H1 (cell line): Measurements from ENCODE around the gene CYP4Z1. TPM values are rescaled to one million over a fixed set of nuclear protein-coding genes. Genes with fewer than 3 reads are reported as not detected.

Experiments used
- CTCF ChIA-PET: fragments of 300-600 bp; sonication (Branson Sonifier 250); formaldehyde crosslinking; loops from one replicate; lab custom pipeline; 2021; ENCODE audit not compliant: partially characterized antibody; lab: Charles Lee
- POLR2A ChIA-PET: fragments of 300-600 bp; sonication (Branson Sonifier 250); formaldehyde crosslinking; loops from one replicate; lab custom pipeline; 2021; ENCODE audit warnings: inconsistent platforms; ENCODE audit not compliant: partially characterized antibody; lab: Charles Lee
- DNase-seq, 2 experiments: peaks; one replicate each; pipeline versions ENCODE4 v3.0.0 to v3.0.0-alpha.2; 2010 to 2022; ENCODE audit warnings: low spot score in 2 of 2, low read depth in 1 of 2, mixed read lengths in 1 of 2
- FAIRE-seq: peaks from 2 replicates; lab custom pipeline; 2011; peaks lifted over from hg19 to GRCh38; lab: Jason Lieb, UNC
- H2AFZ ChIP-seq: 2 replicates; pipeline ENCODE4 v1.8.1; 2012; ENCODE audit warnings: low read length, inconsistent platforms
- H2AK5ac ChIP-seq: 2 replicates; pipeline ENCODE4 v1.6.1; 2013; ENCODE audit warnings: low read depth, low read length
- H2BK120ac ChIP-seq: replicated peaks from 2 replicates; pipeline ENCODE3; 2013; ENCODE audit warnings: low read depth, low read length, inconsistent platforms
- H2BK12ac ChIP-seq: 2 replicates; pipeline ENCODE4 v1.6.1; 2013; ENCODE audit warnings: low read depth, low read length
- H2BK15ac ChIP-seq: 2 replicates; pipeline ENCODE4 v1.6.1; 2013; ENCODE audit warnings: low read length
- H2BK20ac ChIP-seq: 2 replicates; pipeline ENCODE4 v1.6.1; 2013; ENCODE audit warnings: low read length
- H2BK5ac ChIP-seq: 2 replicates; pipeline ENCODE4 v1.6.1; 2013; ENCODE audit warnings: low read depth, low read length
- H3K14ac ChIP-seq: 2 replicates; pipeline ENCODE4 v1.6.1; 2013; ENCODE audit warnings: inconsistent platforms; ENCODE audit not compliant: insufficient read length
- H3K18ac ChIP-seq: 2 replicates; pipeline ENCODE4 v1.6.1; 2013; ENCODE audit warnings: low read length; ENCODE audit errors: extremely low read depth
- H3K23ac ChIP-seq: 2 replicates; pipeline ENCODE4 v1.6.1; 2013; ENCODE audit warnings: inconsistent platforms; ENCODE audit not compliant: insufficient read length
- H3K23me2 ChIP-seq: 2 replicates; pipeline ENCODE4 v1.6.1; 2013; ENCODE audit warnings: low read depth, low read length
- H3K27ac ChIP-seq: 2 replicates; pipeline ENCODE4 v1.6.1; 2011; ENCODE audit warnings: low read depth, low read length, inconsistent platforms
- H3K27me3 ChIP-seq, 4 experiments: replicated peaks in 1 of 4; 1 replicate in 1 of 4; 2 replicates in 3 of 4; pipeline versions ENCODE4 v1.6.1 to v1.8.1; 2011 to 2013; ENCODE audit warnings: low read length in 3 of 4, mild to moderate bottlenecking in 3 of 4, inconsistent platforms in 2 of 4, mixed read lengths in 2 of 4, moderate library complexity in 1 of 4; ENCODE audit not compliant: control insufficient read depth in 3 of 4, insufficient read depth in 3 of 4; ENCODE audit errors: extremely low read depth in 1 of 4
- H3K36me3 ChIP-seq, 4 experiments: 2 replicates each; pipeline versions ENCODE4 v1.6.1 to v1.8.1; 2011 to 2013; ENCODE audit warnings: mild to moderate bottlenecking in 4 of 4, low read length in 3 of 4, moderate library complexity in 2 of 4, control low read depth in 1 of 4, inconsistent platforms in 1 of 4; ENCODE audit not compliant: insufficient read depth in 4 of 4, control insufficient read depth in 2 of 4
- H3K4ac ChIP-seq: replicated peaks from 2 replicates; pipeline ENCODE3; 2013; ENCODE audit warnings: low read length, low read depth, mixed read lengths, inconsistent platforms; ENCODE audit not compliant: insufficient read length
- H3K4me1 ChIP-seq, 4 experiments: replicated peaks in 1 of 4; 1 replicate in 1 of 4; 2 replicates in 3 of 4; pipeline versions ENCODE4 v1.6.1 to v1.8.1; 2011 to 2013; ENCODE audit warnings: low read length in 3 of 4, inconsistent platforms in 2 of 4, mixed read lengths in 1 of 4; ENCODE audit not compliant: insufficient read depth in 4 of 4, control insufficient read depth in 3 of 4
- H3K4me2 ChIP-seq, 2 experiments: 2 replicates each; pipeline versions ENCODE4 v1.6.1 to v1.8.1; 2011 to 2013; ENCODE audit warnings: low read depth in 2 of 2, low read length in 2 of 2, control low read depth in 1 of 2, inconsistent platforms in 1 of 2, mild to moderate bottlenecking in 1 of 2; ENCODE audit not compliant: insufficient read depth in 1 of 2
- H3K4me3 ChIP-seq, 4 experiments: fragments of 200-600, 300-600 bp in 1 of 4; sonication (generic), shearing (Covaris generic), sonication (Bioruptor Twin) in 1 of 4; 2 replicates each; pipeline versions ENCODE4 v1.5.1 to v1.8.1; 2011 to 2016; ENCODE audit warnings: low read length in 4 of 4, low read depth in 3 of 4, control low read depth in 2 of 4, inconsistent platforms in 2 of 4, mild to moderate bottlenecking in 2 of 4, mixed read lengths in 1 of 4, moderate library complexity in 1 of 4; ENCODE audit not compliant: insufficient read depth in 2 of 4; ENCODE audit errors: extremely low read depth in 1 of 4
- H3K56ac ChIP-seq: replicated peaks from 2 replicates; pipeline ENCODE3; 2013; ENCODE audit warnings: low read depth, mild to moderate bottlenecking, mixed read lengths, low read length, inconsistent platforms; ENCODE audit not compliant: insufficient read length
- H3K79me1 ChIP-seq: 2 replicates; pipeline ENCODE4 v1.6.1; 2013; ENCODE audit warnings: low read depth, low read length, control low read depth
- H3K79me2 ChIP-seq, 2 experiments: 2 replicates each; pipeline versions ENCODE4 v1.6.1 to v1.8.1; 2012 to 2013; ENCODE audit warnings: low read length in 2 of 2, mild to moderate bottlenecking in 2 of 2, inconsistent platforms in 1 of 2; ENCODE audit not compliant: insufficient read depth in 2 of 2, control insufficient read depth in 1 of 2
- H3K9ac ChIP-seq, 4 experiments: replicated peaks in 1 of 4; 1 replicate in 1 of 4; 2 replicates in 3 of 4; pipeline versions ENCODE4 v1.6.1 to v1.8.1; 2011 to 2013; ENCODE audit warnings: low read depth in 3 of 4, low read length in 3 of 4, control low read depth in 2 of 4, mild to moderate bottlenecking in 2 of 4, moderate library complexity in 2 of 4, inconsistent platforms in 1 of 4; ENCODE audit errors: extremely low read depth in 1 of 4
- H3K9me3 ChIP-seq, 2 experiments: 2 replicates each; pipeline versions ENCODE4 v1.6.1 to v1.8.1; 2012 to 2013; ENCODE audit warnings: mild to moderate bottlenecking in 2 of 2, moderate library complexity in 2 of 2, control low read depth in 1 of 2, inconsistent platforms in 1 of 2, low read depth in 1 of 2, low read length in 1 of 2, mixed read lengths in 1 of 2; ENCODE audit not compliant: insufficient read depth in 2 of 2
- H4K20me1 ChIP-seq, 2 experiments: replicated peaks in 1 of 2; 2 replicates each; pipeline versions ENCODE3 to v1.8.1; 2011 to 2013; ENCODE audit warnings: inconsistent platforms in 2 of 2, low read length in 2 of 2, mild to moderate bottlenecking in 1 of 2; ENCODE audit not compliant: insufficient read depth in 2 of 2, control insufficient read depth in 1 of 2
- H4K5ac ChIP-seq: 2 replicates; pipeline ENCODE4 v1.6.1; 2013; ENCODE audit warnings: low read length, low read depth, mixed read lengths, inconsistent platforms; ENCODE audit not compliant: insufficient read length
- H4K8ac ChIP-seq: 2 replicates; pipeline ENCODE4 v1.8.0; 2013; ENCODE audit warnings: mild to moderate bottlenecking, moderate library complexity, low read length, inconsistent platforms; ENCODE audit not compliant: insufficient read depth; ENCODE audit errors: extremely low read depth
- H4K91ac ChIP-seq: replicated peaks from 2 replicates; pipeline ENCODE3; 2013; ENCODE audit warnings: low read length, mixed read lengths, inconsistent platforms; ENCODE audit not compliant: insufficient read length
- SP1 ChIP-seq: IDR thresholded peaks from 2 replicates; pipeline ENCODE4 v1.6.1; 2011; ENCODE audit warnings: low read depth, low read length
- WGBS, 2 experiments: shearing (Covaris generic) in 1 of 2; methylation state at CpG; one replicate each; pipeline versions ENCODE4 v1.1.6 to v1.1.7; 2013 to 2015; ENCODE audit warnings: low lambda C conversion rate in 2 of 2, mixed read lengths in 2 of 2, inconsistent platforms in 1 of 2, low coverage in 1 of 2, missing lambda C conversion rate in 1 of 2; ENCODE audit not compliant: insufficient replicate concordance in 2 of 2, insufficient coverage in 1 of 2, insufficient read length in 1 of 2; ENCODE audit errors: extremely low coverage in 1 of 2, missing lambda C conversion rate in 1 of 2; 5-methylcytosine and 5-hydroxymethylcytosine counted together
- polyA plus RNA-seq, 7 experiments: library from polyadenylated mRNA; depleted of rRNA in 3 of 7; stranded (reverse) in 5 of 7; unstranded in 2 of 7; fragments of >200 nt in 5 of 7; fragments of 200-250 nt in 2 of 7; gene quantifications; 1 replicate in 5 of 7; 2 replicates in 1 of 7; 4 replicates in 1 of 7; pipeline versions ENCODE4 v1.2.1 to v1.2.3, GENCODE V29; 2011 to 2013; ENCODE audit warnings: missing spikeins in 2 of 7, mixed read lengths in 2 of 7
- total RNA-seq: library from RNA; stranded (reverse); fragmentation: NEBNext Ultra II Directional; extraction: Animal tissue kit (Norgen Biotek cat#: 25700); gene quantifications from 2 replicates; pipeline ENCODE4 v1.2.1, GENCODE V29; 2021

Gene CYP4Z1
- total and polyA plus RNA-seq, 2 of the 8 experiments (the other 6 are each of a cell fraction or from before 2014, with no cell fraction given), result not detected

- Histone ChIP-seq H3K79me2 (no peaks in the 10 kb centered on the region), H3K4me1 (no peaks in the 10 kb centered on the region; a peak in 2 of 7 replicates), H3K18ac (no peak within 1 kb of the TSS), H2BK15ac (no peak within 1 kb of the TSS), H3K23ac (no peak within 1 kb of the TSS), H2AFZ (no peak within 1 kb of the TSS), H2AK5ac (no peak within 1 kb of the TSS), H2BK120ac (no peak within 1 kb of the TSS), H2BK12ac (no peak within 1 kb of the TSS), H3K23me2 (no peaks in the 10 kb centered on the region), H3K9me3 (no peaks in the 10 kb centered on the region), H3K27me3 (no peaks in the 10 kb centered on the region), H4K91ac (no peak within 1 kb of the TSS), H3K79me1 (no peaks in the 10 kb centered on the region), H3K56ac (no peak within 1 kb of the TSS), H4K20me1 (no peaks in the 10 kb centered on the region), H4K8ac (no peak within 1 kb of the TSS), H3K4me2 (no peak within 1 kb of the TSS), H3K14ac (no peak within 1 kb of the TSS), H3K27ac (no peak within 1 kb of the TSS; the same call in 1 of the 2 replicates), H2BK20ac (no peak within 1 kb of the TSS; the same call in 1 of the 2 replicates), H4K5ac (no peak within 1 kb of the TSS), H3K9ac (no peak within 1 kb of the TSS), H3K36me3 (no peaks in the 10 kb centered on the region), H3K4ac (no peak within 1 kb of the TSS), H2BK5ac (no peak within 1 kb of the TSS), H3K4me3 (no peak within 1 kb of the TSS)
- TF ChIP-seq SP1, result no peak
- 82% methylated on average over 4 of the region's 4 CpGs; no CpG with 5 or more reads in 1 of the 2 experiments for WGBS, 2 experiments
- POLR2A ChIA-PET, result no interaction called here
- CTCF ChIA-PET, result interaction anchor here (1.7 to 1.8 kb wide), 2 partner anchors 10 to 42 kb away, joined by 3 to 7 read pairs; no protein-coding TSS in a partner anchor
- DNase-seq (no peak), FAIRE-seq (no peak)
Measured at GRCh38 chr1:47137198-47137597, 70.2 kb downstream of the CYP4Z1 start, which contains the start of gene CYP4A22. Gene CYP4A22, plus strand, starts transcription at chr1:47137441. Its CDS starts 45 bp downstream, at chr1:47137486.
